Lower lobe of right lung (tissue), 2 donors: Measurements from ENCODE around the gene RCC1. TPM values are rescaled to one million over a fixed set of nuclear protein-coding genes. Genes with fewer than 3 reads are reported as not detected.
"Not testable (repeated sequence)": the region's sequence is repeated elsewhere in the genome, so short reads cannot be mapped to it uniquely, and the experiment has no call there.

Experiments
- ATAC-seq, 2 donors: fragments of 200-7000 bp; cut with Tn5 transposase; one replicate each; pipeline ENCODE4 v1.9.1; 2020 to 2022; ENCODE audit warnings: mild to moderate bottlenecking in 2 of 2, moderate library complexity in 2 of 2
- DNase-seq: peaks from one replicate; pipeline ENCODE4 v3.0.0-alpha.2; 2020
- H3K27ac ChIP-seq: fragments of 200-600 bp; one replicate; pipeline ENCODE4 v1.8.0; 2022
- H3K27me3 ChIP-seq: fragments of 200-600 bp; one replicate; pipeline ENCODE4 v1.8.0; 2022; ENCODE audit warnings: low read depth
- H3K36me3 ChIP-seq: fragments of 200-600 bp; one replicate; pipeline ENCODE4 v1.8.0; 2022; ENCODE audit warnings: mild to moderate bottlenecking
- H3K4me1 ChIP-seq: fragments of 200-600 bp; one replicate; pipeline ENCODE4 v1.8.0; 2022
- H3K4me3 ChIP-seq: fragments of 200-600 bp; one replicate; pipeline ENCODE4 v1.8.0; 2022; ENCODE audit warnings: mild to moderate bottlenecking
- H3K9me3 ChIP-seq: fragments of 200-600 bp; one replicate; pipeline ENCODE4 v1.8.0; 2022
- intact Hi-C: fragments of 100-400 bp; cut with DNase I; formaldehyde crosslinking; loops from one replicate; pipeline ENCODE4 v1.11.0; 2022
- total RNA-seq: library from RNA; stranded (reverse); fragmentation: NEBNext Ultra II Directional; extraction: Animal tissue kit (Norgen Biotek cat#: 25700); gene quantifications from one replicate; pipeline ENCODE4 v1.2.1, GENCODE V29; 2021
- TF ChIP-seq, protein P1 (sequence below): fragments of 200-600 bp; IDR thresholded peaks from one replicate; pipeline ENCODE4 v1.8.0; 2022; ENCODE audit warnings: antibody characterized with exemption, mild to moderate bottlenecking
- donor health status: DM: no; HTN: yes; CAD: no; lungs with severe emphysema.

The RCC1 gene
- total RNA-seq, 1 donor from 2014 or later: 29.1 TPM

DNA sequence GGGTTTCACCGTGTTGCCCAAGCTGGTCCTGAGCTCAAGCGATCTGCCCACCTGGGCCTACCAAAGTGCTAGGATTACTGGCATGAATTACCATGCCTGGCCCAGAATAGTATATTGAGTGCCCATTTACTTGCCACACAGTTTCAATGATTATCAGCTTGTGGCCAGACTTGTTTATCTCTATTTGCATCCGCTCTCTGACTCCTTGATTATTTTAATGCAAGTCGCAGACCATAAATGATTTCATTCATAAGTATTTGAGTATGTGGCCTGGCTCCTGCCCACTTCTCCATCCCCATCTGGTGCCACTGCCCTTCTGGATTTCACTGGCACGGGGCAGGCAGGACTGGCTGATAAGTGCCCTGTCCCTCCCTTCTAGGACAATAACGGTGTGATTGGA is 28.8 kb downstream of the RCC1 start:
- no peak overlapping the region for H3K4me3 ChIP-seq
- TF ChIP-seq, protein P1, sequence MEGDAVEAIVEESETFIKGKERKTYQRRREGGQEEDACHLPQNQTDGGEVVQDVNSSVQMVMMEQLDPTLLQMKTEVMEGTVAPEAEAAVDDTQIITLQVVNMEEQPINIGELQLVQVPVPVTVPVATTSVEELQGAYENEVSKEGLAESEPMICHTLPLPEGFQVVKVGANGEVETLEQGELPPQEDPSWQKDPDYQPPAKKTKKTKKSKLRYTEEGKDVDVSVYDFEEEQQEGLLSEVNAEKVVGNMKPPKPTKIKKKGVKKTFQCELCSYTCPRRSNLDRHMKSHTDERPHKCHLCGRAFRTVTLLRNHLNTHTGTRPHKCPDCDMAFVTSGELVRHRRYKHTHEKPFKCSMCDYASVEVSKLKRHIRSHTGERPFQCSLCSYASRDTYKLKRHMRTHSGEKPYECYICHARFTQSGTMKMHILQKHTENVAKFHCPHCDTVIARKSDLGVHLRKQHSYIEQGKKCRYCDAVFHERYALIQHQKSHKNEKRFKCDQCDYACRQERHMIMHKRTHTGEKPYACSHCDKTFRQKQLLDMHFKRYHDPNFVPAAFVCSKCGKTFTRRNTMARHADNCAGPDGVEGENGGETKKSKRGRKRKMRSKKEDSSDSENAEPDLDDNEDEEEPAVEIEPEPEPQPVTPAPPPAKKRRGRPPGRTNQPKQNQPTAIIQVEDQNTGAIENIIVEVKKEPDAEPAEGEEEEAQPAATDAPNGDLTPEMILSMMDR: no peak
- no peaks in the 10 kb centered on the region for H3K9me3 ChIP-seq
- H3K4me1 ChIP-seq: no peaks in the 10 kb centered on the region
- peaks cover 40% of the 10 kb centered on the region for H3K36me3 ChIP-seq
- intact Hi-C loops: no loop called here
- no peak overlapping the region for H3K27ac ChIP-seq
- DNase-seq: no peak
- ATAC-seq: no peak
- no peaks in the 10 kb centered on the region for H3K27me3 ChIP-seq

GRCh38 chr1:28535180-28535579 is 29.3 kb downstream of the RCC1 start:
- Histone ChIP-seq H3K4me3 (no peak overlapping the region), H3K36me3 (peaks cover 40% of the 10 kb centered on the region), H3K27ac (no peak overlapping the region), H3K4me1 (no peaks in the 10 kb centered on the region), H3K9me3 (no peaks in the 10 kb centered on the region), H3K27me3 (no peaks in the 10 kb centered on the region)
- DNase-seq: no peak
- ATAC-seq: no peak
- TF ChIP-seq, protein P1: no peak
- intact Hi-C loops: no loop called here

GRCh38 chr1:28537457-28538199 is 31.8 kb downstream of the RCC1 start:
- TF ChIP-seq, protein P1: no peak
- Histone ChIP-seq H3K4me1 (peaks cover 5% of the 10 kb centered on the region), H3K27me3 (no peaks in the 10 kb centered on the region), H3K36me3 (peaks cover 31% of the 10 kb centered on the region), H3K27ac (no peak overlapping the region), H3K9me3 (no peaks in the 10 kb centered on the region), H3K4me3 (no peak overlapping the region)
- intact Hi-C loops: no loop called here
- ATAC-seq (no peak), DNase-seq (no peak)

DNA sequence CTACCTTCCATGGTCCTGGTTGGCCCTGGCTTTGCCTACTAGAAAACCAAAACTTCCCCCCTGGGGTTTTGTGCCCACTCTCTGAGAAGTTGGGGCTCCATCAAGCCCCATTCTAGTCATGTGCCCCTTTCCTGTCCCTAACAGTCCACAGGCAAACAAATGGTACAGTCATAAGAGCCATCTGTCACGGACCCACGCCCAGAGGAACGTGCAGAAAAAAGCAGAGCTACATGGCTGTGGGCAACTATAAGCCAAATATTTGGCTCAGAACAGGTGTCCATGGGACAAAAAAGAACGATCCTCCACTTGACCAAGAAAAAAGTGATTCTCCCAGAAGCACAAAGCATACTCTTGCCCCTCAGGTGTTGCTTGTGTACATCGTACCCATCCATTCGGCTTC is 32.4 kb downstream of the RCC1 start:
- H3K4me3 ChIP-seq: no peak overlapping the region
- peaks cover 31% of the 10 kb centered on the region for H3K36me3 ChIP-seq
- no peak for DNase-seq
- intact Hi-C loops: no loop called here
- TF ChIP-seq, protein P1: no peak
- H3K27me3 ChIP-seq: no peaks in the 10 kb centered on the region
- no peak overlapping the region for H3K27ac ChIP-seq
- H3K9me3 ChIP-seq: no peaks in the 10 kb centered on the region
- ATAC-seq: no peak
- H3K4me1 ChIP-seq: peaks cover 5% of the 10 kb centered on the region

- DNase-seq (no peak), ATAC-seq (no peak)
These were observed 34.8 kb downstream of the RCC1 start for GRCh38 chr1:28540651-28541050.

DNA sequence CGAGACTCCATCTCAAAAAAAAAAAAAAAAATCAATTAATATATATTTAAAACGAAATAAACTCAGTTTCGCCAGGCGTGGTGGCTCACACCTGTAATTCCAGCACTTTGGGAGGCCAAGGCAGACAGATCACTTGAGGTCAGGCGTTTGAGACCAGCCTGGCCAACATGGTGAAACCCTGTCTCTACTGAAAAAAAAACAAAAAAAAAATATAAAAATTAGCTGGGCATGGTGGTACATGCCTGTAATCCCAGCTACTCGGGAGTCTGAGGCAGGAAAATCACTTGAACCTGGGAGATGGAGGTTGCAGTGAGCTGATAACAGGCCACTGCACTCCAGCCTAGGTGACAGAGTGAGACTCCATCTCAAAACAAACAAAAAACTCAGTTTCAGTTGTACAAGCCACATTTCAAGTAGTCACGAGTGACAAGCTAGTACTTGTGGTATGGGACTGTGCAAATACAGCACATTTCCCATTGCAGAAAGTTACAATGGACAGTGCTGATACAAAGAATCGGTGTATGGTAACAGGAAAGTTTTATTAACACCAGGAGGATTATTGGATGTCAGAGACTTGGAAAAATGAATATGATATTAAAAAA is 35.7 kb downstream of the RCC1 start:
- peaks cover 14% of the 10 kb centered on the region for H3K36me3 ChIP-seq
- H3K27me3 ChIP-seq, intact Hi-C loops, H3K4me1 ChIP-seq, H3K27ac ChIP-seq, H3K4me3 ChIP-seq, H3K9me3 ChIP-seq, DNase-seq: not testable (repeated sequence)
- ATAC-seq: peak; percentile 88 to 91

More at GRCh38 chr1:28540651-28541050, 34.8 kb downstream of the RCC1 start:
- intact Hi-C loops: no loop called here
- peaks cover 5% of the 10 kb centered on the region for H3K4me1 ChIP-seq
- H3K4me3 ChIP-seq: no peak overlapping the region
- H3K27ac ChIP-seq: no peak overlapping the region
- H3K27me3 ChIP-seq: no peaks in the 10 kb centered on the region
- H3K36me3 ChIP-seq: peaks cover 23% of the 10 kb centered on the region
- TF ChIP-seq, protein P1: no peak
- H3K9me3 ChIP-seq: no peaks in the 10 kb centered on the region
